ENCODE measurements around the gene FLII. TPM values are rescaled to one million over a fixed set of nuclear protein-coding genes. Genes with fewer than 3 reads are reported as not detected.

The FLII gene
- total and polyA plus RNA-seq, 2 of the 8 experiments (the other 6 are each of a cell fraction or from before 2014, with no cell fraction given) = 300 to 549 TPM

DNA sequence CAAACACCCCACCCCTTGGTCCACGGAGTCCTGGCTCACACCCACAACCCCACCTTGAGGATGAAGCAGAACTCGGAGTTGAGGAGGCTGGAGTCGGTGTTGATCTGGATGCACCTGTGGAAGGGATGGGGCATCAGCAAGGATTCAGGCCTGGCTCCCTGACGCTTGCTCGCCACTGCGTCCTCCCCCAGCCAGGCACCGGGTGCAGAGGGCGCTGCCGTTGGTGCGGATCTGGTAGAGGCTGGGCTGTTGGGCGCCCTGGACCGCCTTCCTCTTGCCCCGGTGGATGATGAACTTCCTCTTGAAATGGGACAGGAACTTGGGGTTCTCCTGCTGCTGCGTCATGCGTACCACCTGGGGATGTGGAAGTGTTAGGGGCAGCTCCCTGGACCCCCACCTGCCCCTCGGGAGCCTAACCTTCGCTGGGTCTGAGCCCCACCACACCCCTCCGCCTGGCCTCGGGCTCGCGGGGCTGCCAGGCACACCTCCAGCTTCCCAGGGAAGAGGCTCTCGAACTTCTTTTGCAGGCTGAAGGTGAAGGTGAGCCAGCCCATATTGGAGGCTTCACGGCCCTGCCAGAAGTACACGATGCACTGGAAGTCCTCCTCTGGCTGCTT lies 12.3 kb downstream of the FLII start:
- H3K4me1 ChIP-seq (replicated peaks in 1 of 4; ENCODE audit: control insufficient read depth in 3 of 4, insufficient read depth in 4 of 4, low read length in 3 of 4) = peaks cover 0 to 16% (median 9%) of the 10 kb centered on the region in 4 experiments; a peak in 6 of 7 replicates
- no peak overlapping the region for H2BK20ac ChIP-seq (ENCODE audit: low read length)
- ChIA-PET CTCF (ENCODE audit: partially characterized antibody) (interaction anchor here (1.5 to 4.0 kb wide), 3 partner anchors 17 to 29 kb away, joined by 3 to 30 read pairs (median 25); partner anchors contain the start of gene MIEF2), POLR2A (ENCODE audit: partially characterized antibody) (interaction anchor here (0.6 to 13.9 kb wide), 11 partner anchors 8 to 75 kb away, joined by 3 to 171 read pairs (median 7); partner anchors contain the start of genes ALKBH5, FLII, MIEF2 and SMCR8)
- H3K18ac ChIP-seq (ENCODE audit: extremely low read depth, low read length) = no peak overlapping the region
- no peaks in the 10 kb centered on the region for H3K27me3 ChIP-seq (replicated peaks in 1 of 4; ENCODE audit: control insufficient read depth in 3 of 4, extremely low read depth in 1 of 4, insufficient read depth in 3 of 4, low read length in 3 of 4)
- H4K5ac ChIP-seq (ENCODE audit: insufficient read length, low read depth, low read length) = peak overlapping the region; percentile 0
- H2BK12ac ChIP-seq (ENCODE audit: low read depth, low read length) = no peak overlapping the region; the same call in 1 of the 2 replicates
- DNase-seq (ENCODE audit: low read depth in 1 of 2, low spot score in 2 of 2) = no peak
- H3K79me2 ChIP-seq (ENCODE audit: control insufficient read depth in 1 of 2, insufficient read depth in 2 of 2, low read length in 2 of 2) = no peaks in the 10 kb centered on the region
- H4K20me1 ChIP-seq (replicated peaks in 1 of 2; ENCODE audit: control insufficient read depth in 1 of 2, insufficient read depth in 2 of 2, low read length in 2 of 2) = peaks cover 13 to 20% of the 10 kb centered on the region in 2 experiments
- no peak overlapping the region for H3K4ac ChIP-seq (replicated peaks; ENCODE audit: insufficient read length, low read depth, low read length)
- H3K9ac ChIP-seq (replicated peaks in 1 of 4; ENCODE audit: extremely low read depth in 1 of 4, low read depth in 3 of 4, low read length in 3 of 4) = peak overlapping the region in 2 of 4 experiments; percentile 49 to 57; a peak in 1 of 7 replicates
- H4K91ac ChIP-seq (replicated peaks; ENCODE audit: insufficient read length, low read length) = no peak overlapping the region
- no peak overlapping the region for H3K14ac ChIP-seq (ENCODE audit: insufficient read length)
- H3K79me1 ChIP-seq (ENCODE audit: low read depth, low read length) = no peaks in the 10 kb centered on the region
- H3K27ac ChIP-seq (ENCODE audit: low read depth, low read length) = peak overlapping the region; percentile 5; the same call in 1 of the 2 replicates
- H3K23ac ChIP-seq (ENCODE audit: insufficient read length) = no peak overlapping the region
- WGBS, 2 experiments (ENCODE audit: extremely low coverage in 1 of 2, insufficient coverage in 1 of 2, insufficient read length in 1 of 2, insufficient replicate concordance in 2 of 2, low coverage in 1 of 2, low lambda C conversion rate in 2 of 2, missing lambda C conversion rate in 1 of 2) = 94% methylated on average over 24 of the region's 24 CpGs; no CpG with 5 or more reads in 1 of the 2 experiments
- H2BK5ac ChIP-seq (ENCODE audit: low read depth, low read length) = peak overlapping the region; percentile 77
- TF ChIP-seq POLR2AphosphoS5 (IDR thresholded peaks at IDR 0.05; ENCODE audit: low read depth, low read length) (0 out of 2 replicates have a peak, but pooled peaks have one; percentile 40), BACH1 (IDR thresholded peaks at IDR 0.05; ENCODE audit: low read length) (no peak)
- peak overlapping the region in 3 of 4 experiments; percentile 20 to 53 (median 32); a peak in 5 of 8 replicates for H3K4me3 ChIP-seq (ENCODE audit: extremely low read depth in 1 of 4, insufficient read depth in 2 of 4, low read depth in 3 of 4, low read length in 4 of 4)
- H2BK120ac ChIP-seq (replicated peaks; ENCODE audit: low read depth, low read length) = no peak overlapping the region
- H3K4me2 ChIP-seq (ENCODE audit: insufficient read depth in 1 of 2, low read depth in 2 of 2, low read length in 2 of 2) = peak overlapping the region; percentile 80 to 93
- H3K56ac ChIP-seq (replicated peaks; ENCODE audit: insufficient read length, low read depth, low read length) = no peak overlapping the region
- H2AK5ac ChIP-seq (ENCODE audit: low read depth, low read length) = no peak overlapping the region; the same call in 1 of the 2 replicates
- FAIRE-seq = no peak
- peaks cover 5% of the 10 kb centered on the region for H3K23me2 ChIP-seq (ENCODE audit: low read depth, low read length)
- peak overlapping the region; percentile 73; the same call in 1 of the 2 replicates for H2BK15ac ChIP-seq (ENCODE audit: low read length)
- H3K36me3 ChIP-seq (ENCODE audit: control insufficient read depth in 2 of 4, insufficient read depth in 4 of 4, low read length in 3 of 4) = peaks cover 27 to 55% (median 48%) of the 10 kb centered on the region in 4 experiments
- H4K8ac ChIP-seq (ENCODE audit: extremely low read depth, insufficient read depth, low read length) = peak overlapping the region; percentile 62; the same call in 1 of the 2 replicates
- no peak overlapping the region for H2AFZ ChIP-seq (ENCODE audit: low read length)
- no peaks in the 10 kb centered on the region for H3K9me3 ChIP-seq (ENCODE audit: insufficient read depth in 2 of 2, low read depth in 1 of 2, low read length in 1 of 2)
